K562 (cell line): ENCODE measurements around the gene R3HDM2.
"Not testable (repeated sequence)": the region's sequence is repeated elsewhere in the genome, so short reads cannot be mapped to it uniquely, and the experiment has no call there.

Experiments used
- EP300 ChIP-seq: IDR thresholded peaks from 2 replicates; pipeline ENCODE4 v1.6.1; 2012; ENCODE audit warnings: low read length, improper control_type of control experiment
- HDAC1 ChIP-seq, 2 experiments: fragments of 450-650 bp; IDR thresholded peaks; 2 replicates each; pipeline ENCODE4 v1.6.1; 2016 to 2017; ENCODE audit warnings: inconsistent platforms in 1 of 2, mild to moderate bottlenecking in 1 of 2, moderate library complexity in 1 of 2
- NFE2 ChIP-seq: IDR thresholded peaks from 2 replicates; pipeline ENCODE4 v1.6.1; 2014; ENCODE audit warnings: antibody characterized with exemption, low read depth
- RBM39 ChIP-seq: fragments of 200-400 bp; formaldehyde crosslinking; optimal IDR thresholded peaks from 2 replicates; pipeline ENCODE3; 2018; ENCODE audit warnings: low read depth, low read length
- SAP30 ChIP-seq: fragments of 200-600 bp; sonication (generic); IDR thresholded peaks from 2 replicates; pipeline ENCODE4 v1.6.1; 2012; ENCODE audit warnings: borderline replicate concordance, low read depth, mild to moderate bottlenecking, moderate library complexity, low read length, control low read depth, inconsistent platforms; ENCODE audit not compliant: insufficient read depth, poor library complexity, severe bottlenecking
- SMARCA5 ChIP-seq: fragments of 450-650 bp; IDR thresholded peaks from 2 replicates; pipeline ENCODE4 v1.6.1; 2016
- ZNF436 ChIP-seq: fragments of 250-450, 450-650 bp; sonication (Bioruptor Pico); formaldehyde crosslinking; IDR thresholded peaks from 2 replicates; pipeline ENCODE4 v1.7.0; 2020; ENCODE audit warnings: mild to moderate bottlenecking

GRCh38 chr12:57336299-57336698, 94.5 kb downstream of the R3HDM2 start:
- TF ChIP-seq EP300; SAP30; RBM39; NFE2; HDAC1 (IDR thresholded peaks at IDR 0.05); ZNF436 (CRISPR knock-in tag); SMARCA5: not testable (repeated sequence)
